H9 (cell line): Measurements from ENCODE around the gene ARHGDIB. TPM values are rescaled to one million over a fixed set of nuclear protein-coding genes. Genes with fewer than 3 reads are reported as not detected.

ENCODE experiments used
- DNase-seq: peaks from one replicate; pipeline ENCODE4 v3.0.0-alpha.2; 2017
- H2AFZ ChIP-seq: one replicate; pipeline ENCODE4 v1.6.1; 2013; ENCODE audit warnings: mild to moderate bottlenecking, low read length, control low read depth, moderate library complexity
- H2AK5ac ChIP-seq: 2 replicates; pipeline ENCODE4 v1.6.1; 2013; ENCODE audit warnings: low read length, control low read depth, mixed read lengths; ENCODE audit not compliant: insufficient read length
- H2BK120ac ChIP-seq: one replicate; pipeline ENCODE4 v1.6.1; 2013; ENCODE audit warnings: low read depth, mild to moderate bottlenecking, low read length, control low read depth, inconsistent platforms; ENCODE audit not compliant: poor library complexity, severe bottlenecking
- H2BK12ac ChIP-seq: 2 replicates; pipeline ENCODE4 v1.6.1; 2013; ENCODE audit warnings: low read length, control low read depth, mixed read lengths, low read depth; ENCODE audit not compliant: insufficient read length
- H2BK15ac ChIP-seq: 2 replicates; pipeline ENCODE4 v1.6.1; 2013; ENCODE audit warnings: low read depth, low read length, control low read depth
- H2BK20ac ChIP-seq: one replicate; pipeline ENCODE4 v1.6.1; 2013; ENCODE audit warnings: low read depth, mild to moderate bottlenecking, low read length, control low read depth, inconsistent platforms; ENCODE audit not compliant: poor library complexity, severe bottlenecking
- H2BK5ac ChIP-seq: 2 replicates; pipeline ENCODE4 v1.6.1; 2013; ENCODE audit warnings: low read length, control low read depth, mixed read lengths; ENCODE audit not compliant: insufficient read length
- H3K14ac ChIP-seq: 2 replicates; pipeline ENCODE4 v1.6.1; 2013; ENCODE audit warnings: low read length, control low read depth; ENCODE audit not compliant: insufficient read depth
- H3K18ac ChIP-seq: 2 replicates; pipeline ENCODE4 v1.6.1; 2013; ENCODE audit warnings: low read depth, mild to moderate bottlenecking, mixed read lengths, low read length, control low read depth; ENCODE audit not compliant: insufficient read length
- H3K23ac ChIP-seq: 2 replicates; pipeline ENCODE4 v1.6.1; 2013; ENCODE audit warnings: low read length, control low read depth, mixed read lengths, low read depth; ENCODE audit not compliant: insufficient read length
- H3K23me2 ChIP-seq: 2 replicates; pipeline ENCODE4 v1.6.1; 2013; ENCODE audit warnings: low read depth, mild to moderate bottlenecking, mixed read lengths, low read length, control low read depth; ENCODE audit not compliant: insufficient read length, poor library complexity, severe bottlenecking
- H3K27ac ChIP-seq: 2 replicates; pipeline ENCODE4 v1.5.1; 2013; ENCODE audit warnings: low read length, control low read depth, mixed read lengths, low read depth; ENCODE audit not compliant: insufficient read length
- H3K27me3 ChIP-seq: 2 replicates; pipeline ENCODE4 v1.6.1; 2013; ENCODE audit warnings: low read length, control low read depth, inconsistent platforms; ENCODE audit not compliant: insufficient read depth
- H3K4ac ChIP-seq: 2 replicates; pipeline ENCODE4 v1.6.1; 2013; ENCODE audit warnings: low read depth, mild to moderate bottlenecking, control low read depth, inconsistent platforms, low read length, moderate library complexity
- H3K4me1 ChIP-seq: 2 replicates; pipeline ENCODE4 v1.6.1; 2013; ENCODE audit warnings: low read length, control low read depth, inconsistent platforms; ENCODE audit not compliant: insufficient read depth
- H3K4me2 ChIP-seq: 2 replicates; pipeline ENCODE4 v1.6.1; 2013; ENCODE audit warnings: low read length, control low read depth, mixed read lengths; ENCODE audit not compliant: insufficient read length, insufficient read depth
- H3K56ac ChIP-seq: 2 replicates; pipeline ENCODE4 v1.6.1; 2013; ENCODE audit warnings: low read depth, mild to moderate bottlenecking, mixed read lengths, low read length, control low read depth; ENCODE audit not compliant: insufficient read length
- H3K79me1 ChIP-seq: 2 replicates; pipeline ENCODE4 v1.6.1; 2013; ENCODE audit warnings: low read depth, mild to moderate bottlenecking, moderate library complexity, low read length, control low read depth, inconsistent platforms; ENCODE audit not compliant: insufficient read depth, poor library complexity, severe bottlenecking
- H3K79me2 ChIP-seq: 2 replicates; pipeline ENCODE4 v1.6.1; 2013; ENCODE audit warnings: low read length, control low read depth, inconsistent platforms; ENCODE audit not compliant: insufficient read depth
- H3K9ac ChIP-seq: 2 replicates; pipeline ENCODE4 v1.6.1; 2013; ENCODE audit warnings: low read length, control low read depth, mixed read lengths; ENCODE audit not compliant: insufficient read length; ENCODE audit errors: extremely low read depth
- H3K9me3 ChIP-seq: one replicate; pipeline ENCODE4 v1.6.1; 2013; ENCODE audit warnings: low read depth, low read length, inconsistent platforms; ENCODE audit not compliant: control insufficient read depth
- H3T11ph ChIP-seq: one replicate; pipeline ENCODE4 v1.6.1; 2013; ENCODE audit warnings: mild to moderate bottlenecking, low read length, control low read depth, inconsistent platforms
- H4K20me1 ChIP-seq: one replicate; pipeline ENCODE4 v1.6.1; 2013; ENCODE audit not compliant: control insufficient read depth, insufficient read length, insufficient read depth
- H4K5ac ChIP-seq: 2 replicates; pipeline ENCODE4 v1.6.1; 2013; ENCODE audit warnings: low read depth, mild to moderate bottlenecking, mixed read lengths, low read length, control low read depth; ENCODE audit not compliant: insufficient read length
- H4K8ac ChIP-seq: replicated peaks from 2 replicates; pipeline ENCODE4 v1.6.1; 2013; ENCODE audit warnings: low read length, control low read depth, mixed read lengths, low read depth; ENCODE audit not compliant: insufficient read length
- H4K91ac ChIP-seq: 2 replicates; pipeline ENCODE4 v1.6.1; 2013; ENCODE audit warnings: low read depth, mild to moderate bottlenecking, moderate library complexity, mixed read lengths, low read length, control low read depth; ENCODE audit not compliant: insufficient read length
- H3K27ac Mint-ChIP-seq, 3 experiments: 2 replicates in 2 of 3; 3 replicates in 1 of 3; pipeline ENCODE4 v1.8.0; 2020 to 2021; ENCODE audit warnings: mixed read lengths in 3 of 3, mild to moderate bottlenecking in 1 of 3, moderate library complexity in 1 of 3
- H3K27me3 Mint-ChIP-seq: 2 replicates; pipeline ENCODE4 v1.8.0; 2021; ENCODE audit warnings: low read depth, mild to moderate bottlenecking, moderate library complexity, mixed read lengths
- H3K36me3 Mint-ChIP-seq, 3 experiments: 2 replicates in 2 of 3; 3 replicates in 1 of 3; pipeline ENCODE4 v1.8.0; 2020 to 2021; ENCODE audit warnings: low read depth in 3 of 3, mixed read lengths in 3 of 3; ENCODE audit not compliant: insufficient read depth in 1 of 3
- H3K4me1 Mint-ChIP-seq, 2 experiments: 2 replicates each; pipeline ENCODE4 v1.8.0; 2020; ENCODE audit warnings: mixed read lengths in 2 of 2
- H3K4me3 Mint-ChIP-seq, 2 experiments: 2 replicates in 1 of 2; 3 replicates in 1 of 2; pipeline ENCODE4 v1.8.0; 2020 to 2021; ENCODE audit warnings: mild to moderate bottlenecking in 2 of 2, mixed read lengths in 2 of 2, moderate library complexity in 1 of 2
- H3K9me3 Mint-ChIP-seq, 2 experiments: 2 replicates in 1 of 2; 3 replicates in 1 of 2; pipeline ENCODE4 v1.8.0; 2020; ENCODE audit warnings: mild to moderate bottlenecking in 2 of 2, mixed read lengths in 2 of 2, moderate library complexity in 1 of 2
- CTCF ChIP-seq: fragments of 200-600 bp; sonication (generic); conservative IDR thresholded peaks from 3 replicates; pipeline ENCODE4 v1.8.0; 2021; ENCODE audit warnings: antibody characterized with exemption, mild to moderate bottlenecking
- WGBS: extraction: QIAGEN DNeasy Blood & Tissue Kit; methylation state at CpG from one replicate; pipeline ENCODE4 v1.1.7; 2013; ENCODE audit warnings: missing lambda C conversion rate, low lambda C conversion rate, mixed read lengths; ENCODE audit not compliant: insufficient read length; ENCODE audit errors: extremely low coverage; 5-methylcytosine and 5-hydroxymethylcytosine counted together
- total RNA-seq: library from RNA; stranded (reverse); gene quantifications from 2 replicates; pipeline ENCODE4 v1.2.1, GENCODE V29; 2021

Gene ARHGDIB
- total RNA-seq, 1 experiment from 2014 or later, result 0.44 TPM

- H3K56ac ChIP-seq, result no peak overlapping the region
- H3K14ac ChIP-seq, result no peak overlapping the region; the same call in 1 of the 2 replicates
- H3K79me1 ChIP-seq, result no peaks in the 10 kb centered on the region
- no peak for TF ChIP-seq CTCF
- no peaks in the 10 kb centered on the region for H3K79me2 ChIP-seq
- Mint-ChIP-seq H3K27ac (no peak overlapping the region), H3K9me3 (no peaks in the 10 kb centered on the region), H3K4me3 (no peak overlapping the region), H3K36me3 (no peaks in the 10 kb centered on the region), H3K27me3 (no peaks in the 10 kb centered on the region), H3K4me1 (peaks cover 12 to 13% of the 10 kb centered on the region in 2 experiments)
- no peak overlapping the region for H2BK20ac ChIP-seq
- H2BK120ac ChIP-seq, result no peak overlapping the region
- H3K23me2 ChIP-seq, result no peaks in the 10 kb centered on the region
- H2AFZ ChIP-seq, result no peak overlapping the region
- H3T11ph ChIP-seq, result no peak overlapping the region
- H3K4me1 ChIP-seq, result peaks cover 8% of the 10 kb centered on the region
- H3K9ac ChIP-seq, result no peak overlapping the region
- WGBS, result no CpG with 5 or more reads among the region's 4 CpGs
- H2BK15ac ChIP-seq, result no peak overlapping the region
- H3K18ac ChIP-seq, result no peak overlapping the region
- H2AK5ac ChIP-seq, result no peak overlapping the region
- H4K5ac ChIP-seq, result no peak overlapping the region
- no peak overlapping the region for H3K27ac ChIP-seq
- H3K4ac ChIP-seq, result no peak overlapping the region
- DNase-seq, result no peak
- no peak overlapping the region for H3K4me2 ChIP-seq
- H4K91ac ChIP-seq, result no peak overlapping the region
- no peak overlapping the region for H2BK12ac ChIP-seq
- no peaks in the 10 kb centered on the region for H3K27me3 ChIP-seq
- no peak overlapping the region for H4K8ac ChIP-seq
- no peaks in the 10 kb centered on the region for H3K9me3 ChIP-seq
- no peak overlapping the region for H3K23ac ChIP-seq
- no peaks in the 10 kb centered on the region for H4K20me1 ChIP-seq
- no peak overlapping the region for H2BK5ac ChIP-seq
These were observed 1.4 kb downstream of the ARHGDIB start for GRCh38 chr12:14959916-14960496.
